ENCODE data around the gene VTN.

VTN gene

GRCh38 chr17:28395968-28396367 lies 25.9 kb upstream of the VTN start:
- Histone ChIP-seq H3K4me1 (ENCODE audit: control extremely low read depth in 1 of 4, control insufficient read depth in 4 of 4, insufficient read depth in 4 of 4, low read length in 3 of 4) (no peaks in the 10 kb centered on the region), H3K4me3 (ENCODE audit: control insufficient read depth in 1 of 7, extremely low read depth in 1 of 7, insufficient read depth in 4 of 7, low read depth in 2 of 7, low read length in 6 of 7) (no peak overlapping the region), H3K27ac (ENCODE audit: insufficient read depth in 1 of 2, low read depth in 1 of 2, low read length in 2 of 2, poor library complexity in 1 of 2, severe bottlenecking in 2 of 2) (no peak overlapping the region), H3K36me3 (ENCODE audit: control insufficient read depth in 4 of 4, insufficient read depth in 4 of 4, low read length in 3 of 4) (peaks cover 0 to 68% (median 15%) of the 10 kb centered on the region in 4 experiments), H3K27me3 (replicated peaks in 2 of 5; ENCODE audit: control insufficient read depth in 4 of 5, insufficient read depth in 5 of 5, low read length in 4 of 5) (peaks cover 0 to 1% (median 0%) of the 10 kb centered on the region in 5 experiments), H3K9me3 (ENCODE audit: control extremely low read depth in 1 of 5, control insufficient read depth in 4 of 5, insufficient read depth in 2 of 5, low read depth in 1 of 5, low read length in 4 of 5) (no peaks in the 10 kb centered on the region)
- WGBS (ENCODE audit: insufficient coverage), result 87% methylated on average over 6 of the region's 6 CpGs
- no peak for DNase-seq
- POLR2A ChIA-PET, result no interaction called here
- CTCF ChIA-PET, result interaction anchor here (1.8 kb wide), 1 partner anchor 21 kb away, joined by 8 read pairs; no protein-coding TSS in a partner anchor

- H3K4me1 ChIP-seq (ENCODE audit: control extremely low read depth in 1 of 4, control insufficient read depth in 4 of 4, insufficient read depth in 4 of 4, low read length in 3 of 4), result no peaks in the 10 kb centered on the region
- H3K9me3 ChIP-seq (ENCODE audit: control extremely low read depth in 1 of 5, control insufficient read depth in 4 of 5, insufficient read depth in 2 of 5, low read depth in 1 of 5, low read length in 4 of 5), result no peaks in the 10 kb centered on the region
- WGBS (ENCODE audit: insufficient coverage), result 90% methylated on average over 1 of the region's 2 CpGs
- H3K27ac ChIP-seq (ENCODE audit: insufficient read depth in 1 of 2, low read depth in 1 of 2, low read length in 2 of 2, poor library complexity in 1 of 2, severe bottlenecking in 2 of 2), result no peak overlapping the region
- ChIA-PET POLR2A (no interaction called here), CTCF (interaction anchor here (1.8 kb wide), 1 partner anchor 21 kb away, joined by 8 read pairs; no protein-coding TSS in a partner anchor)
- H3K4me3 ChIP-seq (ENCODE audit: control insufficient read depth in 1 of 7, extremely low read depth in 1 of 7, insufficient read depth in 4 of 7, low read depth in 2 of 7, low read length in 6 of 7), result no peak overlapping the region
- DNase-seq, result no peak
- peaks cover 0 to 1% (median 0%) of the 10 kb centered on the region in 5 experiments for H3K27me3 ChIP-seq (replicated peaks in 2 of 5; ENCODE audit: control insufficient read depth in 4 of 5, insufficient read depth in 5 of 5, low read length in 4 of 5)
- peaks cover 0 to 73% (median 16%) of the 10 kb centered on the region in 4 experiments for H3K36me3 ChIP-seq (ENCODE audit: control insufficient read depth in 4 of 4, insufficient read depth in 4 of 4, low read length in 3 of 4)
These were observed 25.3 kb upstream of the VTN start for GRCh38 chr17:28395426-28395825.

- ChIA-PET CTCF (interaction anchor here (0.9 to 1.8 kb wide), 3 partner anchors 12 to 22 kb away, joined by 3 to 8 read pairs (median 4); no protein-coding TSS in a partner anchor), POLR2A (no interaction called here)
- 93% methylated on average over 3 of the region's 7 CpGs for WGBS (ENCODE audit: insufficient coverage)
- Histone ChIP-seq H3K4me3 (ENCODE audit: control insufficient read depth in 1 of 7, extremely low read depth in 1 of 7, insufficient read depth in 4 of 7, low read depth in 2 of 7, low read length in 6 of 7) (no peak overlapping the region), H3K4me1 (ENCODE audit: control extremely low read depth in 1 of 4, control insufficient read depth in 4 of 4, insufficient read depth in 4 of 4, low read length in 3 of 4) (no peaks in the 10 kb centered on the region), H3K27me3 (replicated peaks in 2 of 5; ENCODE audit: control insufficient read depth in 4 of 5, insufficient read depth in 5 of 5, low read length in 4 of 5) (peaks cover 0 to 1% (median 0%) of the 10 kb centered on the region in 5 experiments), H3K9me3 (ENCODE audit: control extremely low read depth in 1 of 5, control insufficient read depth in 4 of 5, insufficient read depth in 2 of 5, low read depth in 1 of 5, low read length in 4 of 5) (no peaks in the 10 kb centered on the region), H3K36me3 (ENCODE audit: control insufficient read depth in 4 of 4, insufficient read depth in 4 of 4, low read length in 3 of 4) (peaks cover 0 to 78% (median 15%) of the 10 kb centered on the region in 4 experiments), H3K27ac (ENCODE audit: insufficient read depth in 1 of 2, low read depth in 1 of 2, low read length in 2 of 2, poor library complexity in 1 of 2, severe bottlenecking in 2 of 2) (no peak overlapping the region)
- no peak for DNase-seq
These were observed 24.4 kb upstream of the VTN start for GRCh38 chr17:28394337-28395116.

- Histone ChIP-seq H3K4me1 (ENCODE audit: control extremely low read depth in 1 of 4, control insufficient read depth in 4 of 4, insufficient read depth in 4 of 4, low read length in 3 of 4) (no peaks in the 10 kb centered on the region), H3K36me3 (ENCODE audit: control insufficient read depth in 4 of 4, insufficient read depth in 4 of 4, low read length in 3 of 4) (peaks cover 0 to 77% (median 16%) of the 10 kb centered on the region in 4 experiments), H3K27ac (ENCODE audit: insufficient read depth in 1 of 2, low read depth in 1 of 2, low read length in 2 of 2, poor library complexity in 1 of 2, severe bottlenecking in 2 of 2) (no peak overlapping the region), H3K4me3 (ENCODE audit: control insufficient read depth in 1 of 7, extremely low read depth in 1 of 7, insufficient read depth in 4 of 7, low read depth in 2 of 7, low read length in 6 of 7) (no peak overlapping the region), H3K27me3 (replicated peaks in 2 of 5; ENCODE audit: control insufficient read depth in 4 of 5, insufficient read depth in 5 of 5, low read length in 4 of 5) (peaks cover 0 to 1% (median 0%) of the 10 kb centered on the region in 5 experiments), H3K9me3 (ENCODE audit: control extremely low read depth in 1 of 5, control insufficient read depth in 4 of 5, insufficient read depth in 2 of 5, low read depth in 1 of 5, low read length in 4 of 5) (no peaks in the 10 kb centered on the region)
- ChIA-PET CTCF (interaction anchor here (0.7 to 1.5 kb wide), 2 partner anchors 9 to 12 kb away, joined by 3 read pairs; no protein-coding TSS in a partner anchor), POLR2A (no interaction called here)
- no peak for DNase-seq
- 100% methylated on average over 5 of the region's 10 CpGs for WGBS (ENCODE audit: insufficient coverage)
These were observed 22.4 kb upstream of the VTN start for GRCh38 chr17:28392491-28392890.

GRCh38 chr17:28391401-28391800 lies 21.3 kb upstream of the VTN start:
- Histone ChIP-seq H3K4me3 (ENCODE audit: control insufficient read depth in 1 of 7, extremely low read depth in 1 of 7, insufficient read depth in 4 of 7, low read depth in 2 of 7, low read length in 6 of 7) (no peak overlapping the region), H3K27ac (ENCODE audit: insufficient read depth in 1 of 2, low read depth in 1 of 2, low read length in 2 of 2, poor library complexity in 1 of 2, severe bottlenecking in 2 of 2) (no peak overlapping the region), H3K27me3 (replicated peaks in 2 of 5; ENCODE audit: control insufficient read depth in 4 of 5, insufficient read depth in 5 of 5, low read length in 4 of 5) (peaks cover 0 to 1% (median 0%) of the 10 kb centered on the region in 5 experiments), H3K4me1 (ENCODE audit: control extremely low read depth in 1 of 4, control insufficient read depth in 4 of 4, insufficient read depth in 4 of 4, low read length in 3 of 4) (no peaks in the 10 kb centered on the region), H3K36me3 (ENCODE audit: control insufficient read depth in 4 of 4, insufficient read depth in 4 of 4, low read length in 3 of 4) (peaks cover 0 to 67% (median 14%) of the 10 kb centered on the region in 4 experiments), H3K9me3 (ENCODE audit: control extremely low read depth in 1 of 5, control insufficient read depth in 4 of 5, insufficient read depth in 2 of 5, low read depth in 1 of 5, low read length in 4 of 5) (no peaks in the 10 kb centered on the region)
- no peak for DNase-seq
- POLR2A ChIA-PET, result interaction anchor here (0.6 kb wide), 1 partner anchor 350 kb away, joined by 5 read pairs; no protein-coding TSS in a partner anchor
- WGBS (ENCODE audit: insufficient coverage), result 100% methylated on average over 1 of the region's 2 CpGs
- CTCF ChIA-PET, result interaction anchor here (0.7 to 1.5 kb wide), 2 partner anchors 13 to 25 kb away, joined by 3 read pairs; no protein-coding TSS in a partner anchor

- no peak for DNase-seq
- WGBS (ENCODE audit: insufficient coverage), result no CpG with 5 or more reads among the region's 1 CpG
- Histone ChIP-seq H3K27me3 (replicated peaks in 2 of 5; ENCODE audit: control insufficient read depth in 4 of 5, insufficient read depth in 5 of 5, low read length in 4 of 5) (peaks cover 0 to 2% (median 0%) of the 10 kb centered on the region in 5 experiments), H3K36me3 (ENCODE audit: control insufficient read depth in 4 of 4, insufficient read depth in 4 of 4, low read length in 3 of 4) (peaks cover 0 to 63% (median 14%) of the 10 kb centered on the region in 4 experiments), H3K4me1 (ENCODE audit: control extremely low read depth in 1 of 4, control insufficient read depth in 4 of 4, insufficient read depth in 4 of 4, low read length in 3 of 4) (no peaks in the 10 kb centered on the region), H3K4me3 (ENCODE audit: control insufficient read depth in 1 of 7, extremely low read depth in 1 of 7, insufficient read depth in 4 of 7, low read depth in 2 of 7, low read length in 6 of 7) (no peak overlapping the region), H3K9me3 (ENCODE audit: control extremely low read depth in 1 of 5, control insufficient read depth in 4 of 5, insufficient read depth in 2 of 5, low read depth in 1 of 5, low read length in 4 of 5) (no peaks in the 10 kb centered on the region), H3K27ac (ENCODE audit: insufficient read depth in 1 of 2, low read depth in 1 of 2, low read length in 2 of 2, poor library complexity in 1 of 2, severe bottlenecking in 2 of 2) (no peak overlapping the region)
- ChIA-PET POLR2A (no interaction called here), CTCF (interaction anchor here (0.7 to 1.5 kb wide), 2 partner anchors 13 to 25 kb away, joined by 3 read pairs; no protein-coding TSS in a partner anchor)
These were observed 20.9 kb upstream of the VTN start for GRCh38 chr17:28390984-28391383.

- H3K4me3 ChIP-seq (ENCODE audit: control insufficient read depth in 1 of 7, extremely low read depth in 1 of 7, insufficient read depth in 4 of 7, low read depth in 2 of 7, low read length in 6 of 7), result no peak overlapping the region
- peaks cover 0 to 59% (median 14%) of the 10 kb centered on the region in 4 experiments for H3K36me3 ChIP-seq (ENCODE audit: control insufficient read depth in 4 of 4, insufficient read depth in 4 of 4, low read length in 3 of 4)
- peaks cover 0 to 3% (median 0%) of the 10 kb centered on the region in 5 experiments for H3K27me3 ChIP-seq (replicated peaks in 2 of 5; ENCODE audit: control insufficient read depth in 4 of 5, insufficient read depth in 5 of 5, low read length in 4 of 5)
- DNase-seq, result no peak
- ChIA-PET CTCF (interaction anchor here (0.7 kb wide), 1 partner anchor 25 kb away, joined by 3 read pairs; no protein-coding TSS in a partner anchor), POLR2A (no interaction called here)
- H3K4me1 ChIP-seq (ENCODE audit: control extremely low read depth in 1 of 4, control insufficient read depth in 4 of 4, insufficient read depth in 4 of 4, low read length in 3 of 4), result peaks cover 0 to under 1% (median under 1%) of the 10 kb centered on the region in 4 experiments
- WGBS (ENCODE audit: insufficient coverage), result 100% methylated on average over 1 of the region's 2 CpGs
- no peak overlapping the region for H3K27ac ChIP-seq (ENCODE audit: insufficient read depth in 1 of 2, low read depth in 1 of 2, low read length in 2 of 2, poor library complexity in 1 of 2, severe bottlenecking in 2 of 2)
- no peaks in the 10 kb centered on the region for H3K9me3 ChIP-seq (ENCODE audit: control extremely low read depth in 1 of 5, control insufficient read depth in 4 of 5, insufficient read depth in 2 of 5, low read depth in 1 of 5, low read length in 4 of 5)
These were observed 20.5 kb upstream of the VTN start for GRCh38 chr17:28390563-28390962.
